ENCODE data around the gene DLGAP3.

Gene DLGAP3

GRCh38 chr1:34901919-34902318 is 27.5 kb downstream of the DLGAP3 start:
- DNase-seq = no peak

- no peak for DNase-seq
Measured at GRCh38 chr1:34900775-34901502, 28.5 kb downstream of the DLGAP3 start.

- no peak for DNase-seq
Measured at GRCh38 chr1:34899906-34900305, 29.5 kb downstream of the DLGAP3 start.

- DNase-seq = no peak
Measured at GRCh38 chr1:34899471-34899870, 30.0 kb downstream of the DLGAP3 start.

GRCh38 chr1:34898330-34898761 is 31.1 kb downstream of the DLGAP3 start:
- no peak for DNase-seq

- no peak for DNase-seq
Measured at GRCh38 chr1:34896612-34897011, 32.8 kb downstream of the DLGAP3 start.

GRCh38 chr1:34889705-34890104 is 39.7 kb downstream of the DLGAP3 start:
- DNase-seq = no peak

- DNase-seq = no peak
Measured at GRCh38 chr1:34887593-34887992, 41.9 kb downstream of the DLGAP3 start.

GRCh38 chr1:34885405-34886247 is 43.8 kb downstream of the DLGAP3 start:
- no peak for DNase-seq

- DNase-seq = no peak
Measured at GRCh38 chr1:34884961-34885360, 44.5 kb downstream of the DLGAP3 start.

GRCh38 chr1:34884536-34884935 is 44.9 kb downstream of the DLGAP3 start:
- no peak for DNase-seq

- DNase-seq = no peak
Measured at GRCh38 chr1:34879230-34879629, 50.2 kb downstream of the DLGAP3 start.

GRCh38 chr1:34876406-34876805 is 53.0 kb downstream of the DLGAP3 start:
- DNase-seq = no peak

GRCh38 chr1:34874296-34874952 is 55.0 kb downstream of the DLGAP3 start:
- no peak for DNase-seq

- DNase-seq = no peak
Measured at GRCh38 chr1:34872133-34872503, 57.3 kb downstream of the DLGAP3 start.

- DNase-seq = no peak
Measured at GRCh38 chr1:34871443-34872132, 57.9 kb downstream of the DLGAP3 start.

GRCh38 chr1:34870395-34870794 is 59.1 kb downstream of the DLGAP3 start:
- no peak for DNase-seq

GRCh38 chr1:34869760-34870159 is 59.7 kb downstream of the DLGAP3 start:
- no peak for DNase-seq

- no peak for DNase-seq
Measured at GRCh38 chr1:34868230-34869049, 61.0 kb downstream of the DLGAP3 start.

- no peak for DNase-seq
Measured at GRCh38 chr1:34867415-34867814, 62.0 kb downstream of the DLGAP3 start.

- no peak for DNase-seq
Measured at GRCh38 chr1:34866762-34867109, 62.7 kb downstream of the DLGAP3 start.
